Trophoblast cell (in vitro differentiated cells and primary cell): ENCODE measurements around the gene RPS6KA4.

ENCODE experiments used
- DNase-seq, 2 donors: peaks; one replicate each; pipeline ENCODE4 v3.0.0-alpha.2; 2016
- H2AFZ ChIP-seq: 2 replicates; pipeline ENCODE4 v1.6.1; 2013; ENCODE audit warnings: low read length, moderate library complexity, mild to moderate bottlenecking; ENCODE audit not compliant: insufficient read depth, poor library complexity
- H2AK5ac ChIP-seq: 2 replicates; pipeline ENCODE4 v1.6.1; 2013; ENCODE audit warnings: mild to moderate bottlenecking, low read length
- H2BK120ac ChIP-seq: 2 replicates; pipeline ENCODE4 v1.6.1; 2013; ENCODE audit warnings: low read length, mild to moderate bottlenecking, moderate library complexity; ENCODE audit not compliant: insufficient read depth, poor library complexity
- H2BK12ac ChIP-seq: 2 replicates; pipeline ENCODE4 v1.6.1; 2013; ENCODE audit warnings: mild to moderate bottlenecking, low read length, moderate library complexity
- H2BK5ac ChIP-seq: 2 replicates; pipeline ENCODE4 v1.6.1; 2013; ENCODE audit warnings: low read length, low read depth, moderate library complexity, mild to moderate bottlenecking; ENCODE audit not compliant: poor library complexity
- H3K14ac ChIP-seq: 2 replicates; pipeline ENCODE4 v1.6.1; 2013; ENCODE audit warnings: mild to moderate bottlenecking, low read length
- H3K18ac ChIP-seq: 2 replicates; pipeline ENCODE4 v1.6.1; 2013; ENCODE audit warnings: mild to moderate bottlenecking, low read length
- H3K23ac ChIP-seq: 2 replicates; pipeline ENCODE4 v1.6.1; 2013; ENCODE audit warnings: low read length
- H3K27ac ChIP-seq: 2 replicates; pipeline ENCODE4 v1.5.1; 2013; ENCODE audit warnings: low read depth, mild to moderate bottlenecking, inconsistent platforms, low read length, moderate library complexity
- H3K27me3 ChIP-seq: 2 replicates; pipeline ENCODE4 v1.6.1; 2013; ENCODE audit warnings: inconsistent platforms, mild to moderate bottlenecking, low read length, moderate library complexity; ENCODE audit not compliant: insufficient read depth
- H3K36me3 ChIP-seq, 2 experiments: 1 replicate in 1 of 2; 2 replicates in 1 of 2; pipeline ENCODE4 v1.6.1; 2013; ENCODE audit warnings: low read length in 2 of 2, mild to moderate bottlenecking in 2 of 2, moderate library complexity in 1 of 2; ENCODE audit not compliant: insufficient read depth in 2 of 2, control insufficient read depth in 1 of 2
- H3K4ac ChIP-seq: 2 replicates; pipeline ENCODE4 v1.6.1; 2013; ENCODE audit warnings: low read depth, mild to moderate bottlenecking, low read length, moderate library complexity
- H3K4me1 ChIP-seq, 2 experiments: 1 replicate in 1 of 2; 2 replicates in 1 of 2; pipeline ENCODE4 v1.6.1; 2013; ENCODE audit warnings: low read length in 2 of 2, mild to moderate bottlenecking in 2 of 2, moderate library complexity in 1 of 2; ENCODE audit not compliant: insufficient read depth in 2 of 2, control insufficient read depth in 1 of 2
- H3K4me2 ChIP-seq: 2 replicates; pipeline ENCODE4 v1.6.1; 2013; ENCODE audit warnings: inconsistent platforms, mild to moderate bottlenecking, low read length, moderate library complexity
- H3K4me3 ChIP-seq: 2 replicates; pipeline ENCODE4 v1.5.1; 2013; ENCODE audit warnings: mild to moderate bottlenecking, low read depth, low read length, inconsistent platforms
- H3K79me1 ChIP-seq: one replicate; pipeline ENCODE4 v1.6.1; 2013; ENCODE audit warnings: low read length
- H3K79me2 ChIP-seq: 2 replicates; pipeline ENCODE4 v1.6.1; 2013; ENCODE audit warnings: low read length, mild to moderate bottlenecking; ENCODE audit not compliant: control insufficient read depth, insufficient read depth, poor library complexity
- H3K9ac ChIP-seq: 2 replicates; pipeline ENCODE4 v1.6.1; 2013; ENCODE audit warnings: mild to moderate bottlenecking, low read length
- H3K9me3 ChIP-seq: 2 replicates; pipeline ENCODE4 v1.6.1; 2013; ENCODE audit warnings: low read depth, mild to moderate bottlenecking, control low read depth, inconsistent platforms, low read length; ENCODE audit not compliant: insufficient read depth
- H4K12ac ChIP-seq: 2 replicates; pipeline ENCODE4 v1.6.1; 2013; ENCODE audit warnings: low read depth, mild to moderate bottlenecking, low read length, moderate library complexity
- H4K8ac ChIP-seq: 2 replicates; pipeline ENCODE4 v1.6.1; 2013; ENCODE audit warnings: low read depth, mild to moderate bottlenecking, low read length, moderate library complexity
- H4K91ac ChIP-seq: one replicate; pipeline ENCODE4 v1.6.1; 2013; ENCODE audit warnings: low read depth, mild to moderate bottlenecking, low read length, moderate library complexity
- WGBS: extraction: QIAGEN DNeasy Blood & Tissue Kit; methylation state at CpG from one replicate; pipeline ENCODE4 v1.1.7; 2013; ENCODE audit warnings: missing lambda C conversion rate; ENCODE audit not compliant: insufficient read length, insufficient coverage; ENCODE audit errors: extremely low coverage; 5-methylcytosine and 5-hydroxymethylcytosine counted together

RPS6KA4 gene

DNA sequence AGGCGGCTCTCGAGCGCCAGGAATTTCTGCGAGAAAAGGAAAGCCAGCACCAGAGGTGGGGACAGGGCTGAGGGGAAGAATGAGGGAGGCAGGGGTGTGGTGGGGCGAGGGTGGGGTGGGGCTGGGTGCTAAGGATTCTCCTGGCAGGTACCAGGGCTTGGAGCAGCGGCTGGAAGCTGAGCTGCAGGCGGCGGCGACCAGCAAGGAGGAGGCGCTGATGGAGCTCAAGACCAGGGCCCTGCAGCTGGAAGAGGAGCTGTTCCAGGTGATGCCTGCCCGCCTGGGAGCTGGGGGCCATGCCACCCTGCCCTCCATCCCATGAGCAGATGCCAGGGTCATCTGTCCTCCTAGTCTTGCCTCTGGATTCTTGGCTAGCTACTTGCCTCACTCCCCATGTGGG, 9.6 kb upstream of the RPS6KA4 start:
- no peak overlapping the region for H3K27ac ChIP-seq
- no peak overlapping the region for H2AFZ ChIP-seq
- WGBS, result no CpG with 5 or more reads among the region's 11 CpGs
- peaks cover 2 to 5% of the 10 kb centered on the region in 2 experiments for H3K4me1 ChIP-seq
- H3K79me2 ChIP-seq, result no peaks in the 10 kb centered on the region
- H3K79me1 ChIP-seq, result no peaks in the 10 kb centered on the region
- no peak overlapping the region for H3K4ac ChIP-seq
- no peak overlapping the region for H4K8ac ChIP-seq
- no peak overlapping the region for H2BK5ac ChIP-seq
- no peak overlapping the region for H3K14ac ChIP-seq
- no peak overlapping the region for H4K91ac ChIP-seq
- no peak overlapping the region for H3K9ac ChIP-seq
- H2AK5ac ChIP-seq, result no peak overlapping the region
- H3K4me2 ChIP-seq, result no peak overlapping the region
- H3K36me3 ChIP-seq, result no peaks in the 10 kb centered on the region
- DNase-seq, result no peak
- no peak overlapping the region for H2BK12ac ChIP-seq
- no peaks in the 10 kb centered on the region for H3K27me3 ChIP-seq
- no peaks in the 10 kb centered on the region for H3K9me3 ChIP-seq
- H3K23ac ChIP-seq, result no peak overlapping the region
- H4K12ac ChIP-seq, result no peak overlapping the region
- H3K18ac ChIP-seq, result no peak overlapping the region
- H2BK120ac ChIP-seq, result no peak overlapping the region
- no peak overlapping the region for H3K4me3 ChIP-seq

DNA sequence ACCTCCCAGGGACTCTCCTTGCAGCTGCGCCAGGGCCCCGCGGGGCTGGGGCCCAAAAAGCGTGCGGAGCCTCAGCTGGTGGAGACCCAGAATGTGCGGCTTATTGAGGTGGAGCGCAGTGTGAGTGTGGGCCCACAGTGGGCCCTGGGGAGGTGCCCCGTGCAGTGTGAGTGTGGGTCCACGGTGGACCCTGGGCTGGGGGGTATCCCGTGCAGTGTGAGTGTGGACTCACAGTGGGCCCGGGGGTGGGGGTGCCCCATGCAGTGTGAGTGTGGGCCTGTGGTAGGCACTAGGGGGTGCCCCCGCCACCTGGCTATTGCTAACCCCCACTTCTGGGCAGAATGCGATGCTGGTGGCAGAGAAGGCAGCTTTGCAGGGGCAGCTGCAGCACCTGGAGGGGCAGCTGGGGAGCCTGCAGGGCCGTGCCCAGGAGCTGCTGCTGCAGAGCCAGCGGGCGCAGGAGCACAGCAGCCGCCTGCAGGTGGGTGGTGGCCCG, 7.8 kb upstream of the RPS6KA4 start:
- Histone ChIP-seq H2AFZ (no peak overlapping the region), H3K9me3 (no peaks in the 10 kb centered on the region), H3K14ac (no peak overlapping the region), H3K4ac (no peak overlapping the region), H2AK5ac (no peak overlapping the region), H4K91ac (no peak overlapping the region), H3K9ac (no peak overlapping the region), H4K8ac (no peak overlapping the region), H3K23ac (no peak overlapping the region), H3K4me3 (no peak overlapping the region), H2BK120ac (no peak overlapping the region), H3K4me2 (no peak overlapping the region), H4K12ac (no peak overlapping the region), H3K4me1 (peaks cover 9 to 13% of the 10 kb centered on the region in 2 experiments), H3K27ac (no peak overlapping the region), H2BK12ac (no peak overlapping the region), H3K36me3 (no peaks in the 10 kb centered on the region), H3K27me3 (no peaks in the 10 kb centered on the region), H3K18ac (no peak overlapping the region), H3K79me1 (peaks cover 4% of the 10 kb centered on the region), H3K79me2 (peaks cover 2% of the 10 kb centered on the region), H2BK5ac (no peak overlapping the region)
- DNase-seq, result no peak
- WGBS, result no CpG with 5 or more reads among the region's 18 CpGs

- Histone ChIP-seq H3K23ac (no peak overlapping the region), H4K8ac (no peak overlapping the region), H3K4me3 (no peak overlapping the region), H3K4me2 (no peak overlapping the region), H2BK12ac (no peak overlapping the region), H2BK5ac (no peak overlapping the region), H3K79me2 (peaks cover 2% of the 10 kb centered on the region), H3K4ac (no peak overlapping the region), H3K9me3 (no peaks in the 10 kb centered on the region), H3K9ac (no peak overlapping the region), H3K36me3 (no peaks in the 10 kb centered on the region), H4K12ac (no peak overlapping the region), H2AFZ (no peak overlapping the region), H2BK120ac (no peak overlapping the region), H3K79me1 (peaks cover 12% of the 10 kb centered on the region), H4K91ac (no peak overlapping the region), H3K14ac (no peak overlapping the region), H2AK5ac (no peak overlapping the region), H3K4me1 (peaks cover 15 to 17% of the 10 kb centered on the region in 2 experiments), H3K27me3 (no peaks in the 10 kb centered on the region), H3K18ac (no peak overlapping the region), H3K27ac (no peak overlapping the region)
- WGBS, result no CpG with 5 or more reads among the region's 33 CpGs
- no peak for DNase-seq
These were observed 6.6 kb upstream of the RPS6KA4 start for GRCh38 chr11:64352099-64352994.

GRCh38 chr11:64352995-64353714, 5.8 kb upstream of the RPS6KA4 start:
- Histone ChIP-seq H3K27me3 (no peaks in the 10 kb centered on the region), H3K9ac (no peak overlapping the region), H3K79me1 (peaks cover 17% of the 10 kb centered on the region), H2AFZ (no peak overlapping the region), H3K14ac (no peak overlapping the region), H3K9me3 (no peaks in the 10 kb centered on the region), H2AK5ac (no peak overlapping the region), H3K4me3 (no peak overlapping the region), H3K4me1 (peaks cover 18 to 25% of the 10 kb centered on the region in 2 experiments), H3K23ac (no peak overlapping the region), H3K4ac (no peak overlapping the region), H2BK5ac (no peak overlapping the region), H3K4me2 (no peak overlapping the region), H3K27ac (no peak overlapping the region), H2BK12ac (no peak overlapping the region), H4K8ac (no peak overlapping the region), H4K91ac (no peak overlapping the region), H3K18ac (no peak overlapping the region), H3K79me2 (peaks cover 2% of the 10 kb centered on the region), H2BK120ac (no peak overlapping the region), H4K12ac (no peak overlapping the region), H3K36me3 (no peaks in the 10 kb centered on the region)
- WGBS, result no CpG with 5 or more reads among the region's 34 CpGs
- DNase-seq, result no peak
